ENCODE data around the gene MKNK2.
A peak's percentile ranks its signal among the peaks of the same experiment; 100 is the strongest.

MKNK2 gene

DNA sequence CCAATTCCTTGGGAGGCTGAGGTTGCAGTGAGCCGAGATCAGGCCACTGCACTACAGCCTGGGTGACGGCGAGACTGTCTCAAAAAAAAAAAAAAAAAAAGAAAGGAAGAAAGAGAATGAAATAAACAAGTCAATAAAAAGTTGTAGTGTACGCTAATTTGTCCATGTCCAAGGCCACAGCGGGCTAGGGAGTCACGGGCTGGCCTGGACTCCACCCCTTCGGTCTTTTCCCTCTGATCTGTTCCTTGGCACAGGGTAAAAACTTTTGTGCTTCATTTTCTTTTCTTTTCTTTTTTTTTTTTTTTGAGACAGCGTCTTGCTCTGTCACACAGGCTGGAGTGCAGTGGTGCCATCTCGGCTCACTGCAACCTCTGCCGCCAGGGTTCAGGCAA is 19.4 kb upstream of the MKNK2 start:
- TF ChIP-seq CTCF (IDR thresholded peaks at IDR 0.05; ENCODE audit: control insufficient read depth, extremely low read depth, insufficient read depth), result no peak
- no peak overlapping the region for H3K4me3 ChIP-seq (ENCODE audit: low read depth, low read length)
- no peak for DNase-seq (ENCODE audit: low read depth)

DNA sequence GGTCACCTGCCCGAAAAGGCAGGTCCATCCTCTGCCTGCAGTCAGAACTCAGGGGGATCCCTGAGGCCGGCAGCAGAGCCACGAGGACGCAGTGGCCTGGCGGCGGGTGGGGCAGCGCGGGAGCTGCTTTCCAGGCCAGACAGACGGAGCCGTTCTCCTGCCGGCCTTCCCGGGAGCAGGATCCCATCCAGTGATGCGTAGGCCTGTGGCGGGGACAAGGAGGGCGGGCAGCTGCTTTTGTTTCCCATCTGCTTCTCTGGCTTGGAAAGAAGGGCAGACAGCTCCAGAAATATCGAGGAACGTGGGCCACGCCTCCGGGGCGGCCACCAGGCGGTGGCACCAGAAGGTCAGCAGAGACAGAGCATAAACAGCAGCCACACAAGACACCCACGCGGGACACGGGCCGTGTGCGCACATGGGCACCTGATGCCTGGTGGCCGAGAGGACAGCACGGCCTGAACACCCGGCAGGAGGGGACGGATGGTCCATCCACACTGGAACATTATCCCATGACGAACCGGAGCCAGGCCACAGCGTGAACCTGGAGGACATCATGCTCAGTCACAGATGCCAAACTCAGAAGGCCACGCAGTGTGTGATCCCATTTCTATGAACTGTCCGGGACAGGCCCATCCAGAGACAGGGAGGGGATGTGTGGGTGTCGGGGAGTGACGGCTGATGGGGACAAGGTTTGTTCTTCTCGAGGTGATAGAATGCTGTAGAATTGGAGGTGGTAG is 13.9 kb upstream of the MKNK2 start:
- TF ChIP-seq CTCF (IDR thresholded peaks at IDR 0.05; ENCODE audit: control insufficient read depth, extremely low read depth, insufficient read depth), result no peak
- H3K4me3 ChIP-seq (ENCODE audit: low read depth, low read length), result no peak overlapping the region
- no peak for DNase-seq (ENCODE audit: low read depth)

- no peak overlapping the region for H3K4me3 ChIP-seq (ENCODE audit: low read depth, low read length)
- TF ChIP-seq CTCF (IDR thresholded peaks at IDR 0.05; ENCODE audit: control insufficient read depth, extremely low read depth, insufficient read depth), result no peak
- no peak for DNase-seq (ENCODE audit: low read depth)
Measured at GRCh38 chr19:2064395-2064787, 13.3 kb upstream of the MKNK2 start.

DNA sequence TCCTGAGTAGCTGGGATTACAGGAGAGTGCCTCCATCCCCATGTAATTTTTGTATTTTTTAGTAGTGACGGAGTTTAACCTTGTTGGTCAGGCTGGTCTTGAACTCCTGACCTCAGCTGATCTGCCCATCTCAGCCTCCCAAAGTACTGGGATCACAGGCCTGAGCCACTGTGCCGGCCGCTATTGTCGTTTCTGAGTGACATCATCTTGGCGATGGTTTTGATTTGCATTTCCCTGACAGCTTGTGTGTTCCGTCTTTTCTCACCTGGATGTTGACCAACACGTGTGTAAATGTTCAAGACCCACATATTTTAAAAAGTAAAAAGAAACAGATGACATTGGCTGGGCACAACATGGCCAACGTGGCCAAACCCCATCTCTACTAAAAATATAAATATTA is 12.8 kb upstream of the MKNK2 start:
- H3K4me3 ChIP-seq (ENCODE audit: low read depth, low read length), result no peak overlapping the region
- TF ChIP-seq CTCF (IDR thresholded peaks at IDR 0.05; ENCODE audit: control insufficient read depth, extremely low read depth, insufficient read depth), result no peak
- no peak for DNase-seq (ENCODE audit: low read depth)

DNA sequence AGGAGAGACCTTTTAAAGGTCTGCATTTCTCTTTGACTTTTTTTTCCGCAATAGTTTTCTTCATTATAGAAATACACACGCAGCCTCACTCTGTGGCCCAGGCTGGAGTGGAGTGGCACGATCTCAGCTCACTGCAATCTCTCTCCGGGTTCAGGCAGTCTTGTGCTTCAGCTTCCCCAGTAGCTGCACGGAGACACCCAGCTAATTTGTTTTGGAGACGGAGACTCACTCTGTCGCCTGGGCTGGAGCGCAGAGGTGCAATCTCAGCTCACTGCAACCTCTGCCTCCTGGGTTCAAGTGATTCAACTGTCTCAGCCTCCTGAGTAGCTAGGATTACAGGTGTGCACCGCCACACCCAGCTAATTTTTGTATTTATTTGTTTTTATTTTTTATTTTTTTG is 11.7 kb upstream of the MKNK2 start:
- no peak for DNase-seq (ENCODE audit: low read depth)
- TF ChIP-seq CTCF (IDR thresholded peaks at IDR 0.05; ENCODE audit: control insufficient read depth, extremely low read depth, insufficient read depth), result no peak
- H3K4me3 ChIP-seq (ENCODE audit: low read depth, low read length), result no peak overlapping the region; the same call in 1 of the 2 replicates

GRCh38 chr19:2062389-2062729 is 11.3 kb upstream of the MKNK2 start:
- DNase-seq (ENCODE audit: low read depth), result no peak
- H3K4me3 ChIP-seq (ENCODE audit: low read depth, low read length), result peak overlapping the region; percentile 55
- TF ChIP-seq CTCF (IDR thresholded peaks at IDR 0.05; ENCODE audit: control insufficient read depth, extremely low read depth, insufficient read depth), result no peak

Measured in LNCaP clone FGC (cell line).